B cell (primary cell): ENCODE measurements around the gene CNOT6L.

ENCODE experiments used
- CTCF ChIP-seq: fragments of 200-600 bp; IDR thresholded peaks from one replicate; pipeline ENCODE4 v1.8.0; 2022; ENCODE audit warnings: antibody characterized with exemption, mild to moderate bottlenecking
- EZH2 ChIP-seq: IDR thresholded peaks from 2 replicates; pipeline ENCODE4 v1.6.1; 2012; ENCODE audit warnings: borderline replicate concordance, low read depth, mild to moderate bottlenecking, moderate library complexity, low read length; ENCODE audit not compliant: insufficient read depth, poor library complexity, severe bottlenecking

DNA sequence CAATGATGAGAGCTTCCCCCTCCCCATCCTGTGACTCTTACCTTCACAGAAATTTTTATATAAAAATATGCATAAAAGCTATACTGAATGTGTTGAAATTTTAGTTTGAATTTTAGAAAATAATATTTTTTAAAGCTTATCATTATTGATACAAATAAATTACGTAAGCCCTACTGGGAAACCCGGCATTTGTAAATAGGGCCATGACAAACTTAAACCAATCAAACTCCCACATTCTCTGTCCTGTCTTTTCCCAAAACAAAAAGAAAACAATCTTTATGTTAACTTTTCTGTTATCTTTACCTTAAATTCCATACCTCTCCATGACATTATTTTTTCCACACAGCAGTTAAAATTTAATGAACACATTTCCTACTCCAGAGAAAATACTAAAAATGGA, 2.6 kb downstream of the CNOT6L start:
- TF ChIP-seq CTCF (no peak), EZH2 (no peak)
